ENCODE measurements around the gene GPR183.

Gene GPR183

GRCh38 chr13:99339736-99340397 is 32.7 kb upstream of the GPR183 start:
- no peak overlapping the region for H3K4me3 ChIP-seq (ENCODE audit: low read depth, low read length)
- DNase-seq (ENCODE audit: low read depth) = no peak
- TF ChIP-seq, protein P1, sequence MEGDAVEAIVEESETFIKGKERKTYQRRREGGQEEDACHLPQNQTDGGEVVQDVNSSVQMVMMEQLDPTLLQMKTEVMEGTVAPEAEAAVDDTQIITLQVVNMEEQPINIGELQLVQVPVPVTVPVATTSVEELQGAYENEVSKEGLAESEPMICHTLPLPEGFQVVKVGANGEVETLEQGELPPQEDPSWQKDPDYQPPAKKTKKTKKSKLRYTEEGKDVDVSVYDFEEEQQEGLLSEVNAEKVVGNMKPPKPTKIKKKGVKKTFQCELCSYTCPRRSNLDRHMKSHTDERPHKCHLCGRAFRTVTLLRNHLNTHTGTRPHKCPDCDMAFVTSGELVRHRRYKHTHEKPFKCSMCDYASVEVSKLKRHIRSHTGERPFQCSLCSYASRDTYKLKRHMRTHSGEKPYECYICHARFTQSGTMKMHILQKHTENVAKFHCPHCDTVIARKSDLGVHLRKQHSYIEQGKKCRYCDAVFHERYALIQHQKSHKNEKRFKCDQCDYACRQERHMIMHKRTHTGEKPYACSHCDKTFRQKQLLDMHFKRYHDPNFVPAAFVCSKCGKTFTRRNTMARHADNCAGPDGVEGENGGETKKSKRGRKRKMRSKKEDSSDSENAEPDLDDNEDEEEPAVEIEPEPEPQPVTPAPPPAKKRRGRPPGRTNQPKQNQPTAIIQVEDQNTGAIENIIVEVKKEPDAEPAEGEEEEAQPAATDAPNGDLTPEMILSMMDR (IDR thresholded peaks at IDR 0.05; ENCODE audit: low read depth, low read length, missing control alignments) = no peak
- in situ Hi-C loops (cut with HindIII; ENCODE audit: low sequenced_read_pairs) = no loop called here

- in situ Hi-C loops (cut with HindIII; ENCODE audit: low sequenced_read_pairs) = no loop called here
- TF ChIP-seq, protein P1 (IDR thresholded peaks at IDR 0.05; ENCODE audit: low read depth, low read length, missing control alignments) = no peak
- no peak for DNase-seq (ENCODE audit: low read depth)
- H3K4me3 ChIP-seq (ENCODE audit: low read depth, low read length) = no peak overlapping the region
These were observed 32.1 kb upstream of the GPR183 start for GRCh38 chr13:99339230-99339721.

- H3K4me3 ChIP-seq (ENCODE audit: low read depth, low read length) = no peak overlapping the region
- in situ Hi-C loops (cut with HindIII; ENCODE audit: low sequenced_read_pairs) = no loop called here
- no peak for DNase-seq (ENCODE audit: low read depth)
- TF ChIP-seq, protein P1 (IDR thresholded peaks at IDR 0.05; ENCODE audit: low read depth, low read length, missing control alignments) = no peak
These were observed 28.4 kb upstream of the GPR183 start for GRCh38 chr13:99335603-99336002.

GRCh38 chr13:99335087-99335486 is 27.9 kb upstream of the GPR183 start:
- H3K4me3 ChIP-seq (ENCODE audit: low read depth, low read length) = no peak overlapping the region
- DNase-seq (ENCODE audit: low read depth) = no peak
- TF ChIP-seq, protein P1 (IDR thresholded peaks at IDR 0.05; ENCODE audit: low read depth, low read length, missing control alignments) = no peak
- in situ Hi-C loops (cut with HindIII; ENCODE audit: low sequenced_read_pairs) = no loop called here

- no peak overlapping the region for H3K4me3 ChIP-seq (ENCODE audit: low read depth, low read length)
- no peak for DNase-seq (ENCODE audit: low read depth)
- TF ChIP-seq, protein P1 (IDR thresholded peaks at IDR 0.05; ENCODE audit: low read depth, low read length, missing control alignments) = no peak
- in situ Hi-C loops (cut with HindIII; ENCODE audit: low sequenced_read_pairs) = no loop called here
These were observed 27.0 kb upstream of the GPR183 start for GRCh38 chr13:99334221-99334620.

GRCh38 chr13:99332456-99332855 is 25.3 kb upstream of the GPR183 start:
- no peak for DNase-seq (ENCODE audit: low read depth)
- TF ChIP-seq, protein P1 (IDR thresholded peaks at IDR 0.05; ENCODE audit: low read depth, low read length, missing control alignments) = no peak
- in situ Hi-C loops (cut with HindIII; ENCODE audit: low sequenced_read_pairs) = no loop called here
- no peak overlapping the region for H3K4me3 ChIP-seq (ENCODE audit: low read depth, low read length)
